ENCODE measurements around the gene LRPPRC.

LRPPRC gene

GRCh38 chr2:43852196-43852730, 143.5 kb downstream of the LRPPRC start:
- no peak for DNase-seq

GRCh38 chr2:43851011-43851980, 144.5 kb downstream of the LRPPRC start:
- DNase-seq = no peak

- DNase-seq = no peak
These were observed 147.6 kb downstream of the LRPPRC start for GRCh38 chr2:43848214-43848613.

GRCh38 chr2:43846140-43846793, 149.5 kb downstream of the LRPPRC start:
- no peak for DNase-seq

GRCh38 chr2:43845181-43845580, 150.6 kb downstream of the LRPPRC start:
- no peak for DNase-seq

- DNase-seq = no peak
These were observed 152.9 kb downstream of the LRPPRC start for GRCh38 chr2:43842866-43843226.

- DNase-seq = no peak
These were observed 153.6 kb downstream of the LRPPRC start for GRCh38 chr2:43841949-43842865.

GRCh38 chr2:43840965-43841364, 154.8 kb downstream of the LRPPRC start:
- no peak for DNase-seq

GRCh38 chr2:43839776-43840564, 155.8 kb downstream of the LRPPRC start:
- no peak for DNase-seq

GRCh38 chr2:43838560-43839267, 157.1 kb downstream of the LRPPRC start, which contains the start of the genes ABCG5 and ABCG8:
Gene ABCG5 (minus strand): TSS chr2:43838839. CDS start chr2:43838679, 160 bp downstream.
Gene ABCG8 (plus strand): TSS chr2:43838971. CDS start chr2:43839054, 83 bp downstream.
- no peak for DNase-seq

- no peak for DNase-seq
These were observed 157.8 kb downstream of the LRPPRC start for GRCh38 chr2:43837831-43838559.

GRCh38 chr2:43837033-43837432, 158.8 kb downstream of the LRPPRC start:
- no peak for DNase-seq
